ENCODE data around the gene ACTN4.
"Not testable (repeated sequence)": the region's sequence is repeated elsewhere in the genome, so short reads cannot be mapped to it uniquely, and the experiment has no call there.

The ACTN4 gene

DNA sequence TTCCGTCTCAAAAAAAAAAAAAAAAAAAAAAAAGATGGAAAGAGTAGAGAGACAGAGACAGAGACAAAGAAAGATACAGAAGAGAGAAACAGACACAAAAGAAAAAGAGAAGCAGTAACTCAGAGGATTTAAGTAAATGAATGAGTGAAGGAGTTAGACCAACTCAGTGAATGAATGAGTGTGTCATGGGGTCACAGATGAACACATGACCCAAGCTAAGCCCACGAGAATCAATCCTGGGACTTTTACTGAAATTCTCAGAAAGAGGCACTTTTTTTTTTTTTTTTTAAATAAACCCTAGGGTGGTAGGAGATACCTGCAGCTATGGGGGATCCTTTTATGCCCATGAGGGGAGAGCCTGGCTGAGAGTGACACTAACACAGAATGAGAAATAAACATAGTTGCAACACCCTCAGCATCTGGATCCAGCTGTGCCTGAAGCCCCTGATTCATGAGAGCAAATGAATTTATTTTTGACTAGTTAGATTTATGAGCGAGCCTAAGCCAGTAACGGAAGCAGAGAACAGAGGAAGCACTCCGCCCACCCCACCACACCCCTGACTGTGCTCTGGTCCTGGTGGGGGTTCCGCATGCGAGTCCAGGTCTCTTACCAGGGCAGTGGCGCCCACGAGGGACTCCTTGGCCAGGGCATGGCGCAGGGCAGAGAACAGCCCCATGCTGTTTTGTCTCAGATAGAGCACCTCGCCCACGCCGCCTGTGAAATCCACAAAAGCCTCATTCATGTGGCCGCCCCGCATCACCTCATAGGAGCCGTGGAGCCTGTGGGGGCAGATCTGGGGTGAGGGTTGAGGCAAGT lies 92.2 kb downstream of the ACTN4 start:
- no peak for DNase-seq

DNA sequence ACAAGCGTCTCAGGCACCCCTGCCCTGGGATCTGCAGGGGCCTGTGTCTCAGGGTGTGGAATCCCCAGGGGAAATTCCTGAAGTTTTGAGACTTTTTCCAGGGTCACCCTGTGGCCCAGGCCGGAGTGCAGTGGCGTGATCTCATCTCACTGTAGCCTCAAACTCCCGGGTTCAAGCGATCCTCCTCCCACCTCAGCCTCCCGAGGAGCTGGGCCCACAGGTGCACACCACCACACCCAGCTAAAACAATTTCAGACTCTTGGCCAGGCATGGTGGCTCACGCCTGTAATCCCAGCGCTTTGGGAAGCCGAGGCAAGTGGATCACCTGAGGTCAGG lies 92.8 kb downstream of the ACTN4 start:
- no peak for DNase-seq

DNA sequence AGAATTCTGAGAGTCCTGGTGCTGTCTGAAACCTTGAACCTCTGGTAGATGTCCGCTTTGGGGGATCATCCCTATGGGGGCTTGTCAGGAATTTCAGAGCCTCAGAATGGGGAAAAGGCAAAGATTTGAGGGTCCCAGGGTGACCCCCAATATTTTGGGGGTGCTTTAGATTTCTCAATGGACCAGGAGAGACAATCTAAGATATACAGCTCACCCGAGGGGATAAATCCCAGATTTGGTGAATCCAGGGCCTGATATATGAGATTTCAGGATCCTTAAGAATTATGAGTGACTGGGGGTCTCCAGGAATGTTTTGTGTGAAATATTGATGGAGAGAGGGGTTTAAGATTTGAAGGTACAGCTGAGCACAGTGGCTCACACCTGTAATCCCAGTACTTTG lies 93.5 kb downstream of the ACTN4 start:
- DNase-seq: no peak

DNA sequence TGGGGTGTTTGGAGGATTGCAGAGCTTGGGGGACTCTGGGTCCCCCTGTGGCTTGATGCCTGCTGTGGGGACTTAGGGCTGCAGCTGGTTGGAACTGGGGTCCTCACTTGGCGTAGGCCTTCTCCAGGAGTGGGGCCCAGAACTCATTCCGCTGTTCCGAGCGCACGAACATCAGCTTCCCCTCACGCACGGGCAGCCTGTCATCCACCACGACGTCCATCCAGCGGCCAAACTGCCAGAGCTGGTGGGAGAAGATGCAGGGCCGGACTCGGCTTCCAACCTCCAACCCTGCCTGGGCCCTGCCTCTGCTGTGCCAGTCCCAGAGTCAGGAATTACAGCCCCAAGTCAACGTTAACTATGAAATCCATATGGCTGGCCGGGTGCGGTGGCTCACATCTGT lies 94.2 kb downstream of the ACTN4 start:
- DNase-seq: no peak

DNA sequence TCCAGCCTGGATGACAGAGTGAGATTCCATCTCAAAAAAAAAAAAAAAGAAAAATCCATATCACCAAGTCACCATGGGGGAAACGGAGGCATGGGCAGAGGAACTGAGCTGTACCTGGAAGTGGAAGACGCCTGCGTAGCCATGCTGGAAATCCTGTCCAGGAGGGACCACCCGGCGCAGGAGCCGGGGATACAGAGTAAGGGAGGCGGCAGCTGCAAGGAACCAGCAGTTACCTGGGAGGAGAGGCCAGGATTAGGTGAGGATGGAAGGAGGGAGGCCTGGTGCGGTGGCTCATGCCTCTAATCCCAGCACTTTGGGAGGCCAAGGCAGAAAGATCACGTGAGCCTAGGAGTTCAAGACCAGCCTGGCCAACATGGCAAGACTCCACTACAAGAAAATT lies 94.8 kb downstream of the ACTN4 start:
- DNase-seq: no peak

DNA sequence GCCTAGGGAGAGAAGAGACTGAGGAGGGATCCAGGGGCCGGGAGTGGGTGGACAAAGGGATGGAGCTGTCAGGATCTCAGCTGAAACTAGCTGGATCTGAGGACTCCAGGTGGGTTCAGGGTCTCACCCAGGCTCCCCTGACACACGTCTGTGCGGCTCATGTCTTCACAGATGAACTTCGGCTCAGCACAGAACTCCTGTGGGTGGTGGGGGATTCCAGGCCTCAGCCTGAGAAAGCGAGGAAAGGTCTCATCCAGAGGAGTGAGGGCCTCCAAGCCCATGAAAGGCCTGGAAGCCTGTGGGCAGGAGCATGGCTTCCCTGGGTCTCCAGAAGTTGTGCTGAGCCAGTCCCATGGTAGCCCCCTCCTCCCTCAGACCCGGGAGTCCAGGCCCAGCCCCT lies 95.5 kb downstream of the ACTN4 start:
- no peak for DNase-seq

DNA sequence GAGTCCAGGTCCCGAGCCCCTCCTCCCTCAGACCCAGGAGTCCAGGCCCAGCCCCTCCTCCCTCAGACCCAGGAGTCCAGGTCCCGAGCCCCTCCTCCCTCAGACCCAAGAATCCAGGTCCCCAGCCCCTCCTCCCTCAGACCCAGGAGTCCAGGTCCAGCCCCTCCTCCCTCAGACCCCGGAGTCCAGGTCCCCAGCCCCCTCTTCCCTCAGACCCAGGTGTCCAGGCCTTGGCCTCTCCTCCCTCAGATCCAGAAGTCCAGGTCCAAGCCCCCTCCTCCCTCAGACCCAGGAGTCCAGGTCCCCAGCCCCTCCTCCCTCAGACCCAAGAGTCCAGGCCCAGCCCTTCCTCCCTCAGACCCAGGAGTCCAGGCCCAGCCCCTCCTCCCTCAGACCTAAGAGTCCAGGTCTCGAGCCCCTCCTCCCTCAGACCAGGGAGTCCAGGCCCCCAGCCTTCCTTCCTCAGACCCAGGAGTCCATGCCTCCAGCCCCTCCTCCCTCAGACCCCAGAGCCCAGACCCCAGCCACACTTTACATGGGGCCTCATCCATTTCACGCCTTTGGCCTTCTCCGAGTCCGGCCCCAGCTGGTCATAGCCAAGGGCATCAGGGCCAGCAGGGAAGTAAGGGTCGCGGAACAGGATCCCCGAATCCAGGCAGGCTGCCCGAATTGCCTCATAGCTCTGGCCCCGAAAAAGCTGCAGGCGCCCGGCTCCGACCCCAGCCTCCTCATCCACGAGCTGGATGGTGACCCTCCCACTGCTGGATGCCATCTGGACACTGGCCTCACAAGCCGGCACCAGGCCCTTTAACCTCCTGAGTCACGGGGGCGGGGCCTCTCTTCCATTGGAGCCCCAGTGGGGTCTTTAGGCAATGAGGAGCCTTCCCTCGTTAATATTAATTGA lies 96.2 kb downstream of the ACTN4 start:
- no peak for DNase-seq

DNA sequence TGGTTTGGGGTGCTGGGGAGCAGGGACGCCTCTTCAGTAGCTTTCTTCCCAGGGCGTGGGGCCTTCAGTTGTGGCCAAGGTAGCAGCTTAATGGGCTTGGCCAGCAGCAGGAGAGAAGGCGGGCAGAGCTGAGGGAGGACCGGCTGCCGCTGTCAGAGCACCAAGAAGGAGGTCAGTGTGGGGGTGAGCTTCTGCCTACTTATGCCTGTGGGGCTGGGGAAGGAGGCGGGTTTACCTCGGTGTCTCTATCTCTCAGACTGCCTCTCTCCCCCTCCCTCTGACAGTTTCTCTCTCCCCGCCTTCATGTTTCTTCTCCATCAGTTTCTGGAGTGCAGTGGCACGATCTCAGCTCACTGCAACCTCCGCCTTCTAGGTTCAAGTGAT lies 96.8 kb downstream of the ACTN4 start, which contains the start of gene CAPN12:
CAPN12 (minus strand) TSS at position 177 of the 384 bp plus-strand sequence. CDS start 309 bp downstream, outside the sequence.
- DNase-seq: no peak

DNA sequence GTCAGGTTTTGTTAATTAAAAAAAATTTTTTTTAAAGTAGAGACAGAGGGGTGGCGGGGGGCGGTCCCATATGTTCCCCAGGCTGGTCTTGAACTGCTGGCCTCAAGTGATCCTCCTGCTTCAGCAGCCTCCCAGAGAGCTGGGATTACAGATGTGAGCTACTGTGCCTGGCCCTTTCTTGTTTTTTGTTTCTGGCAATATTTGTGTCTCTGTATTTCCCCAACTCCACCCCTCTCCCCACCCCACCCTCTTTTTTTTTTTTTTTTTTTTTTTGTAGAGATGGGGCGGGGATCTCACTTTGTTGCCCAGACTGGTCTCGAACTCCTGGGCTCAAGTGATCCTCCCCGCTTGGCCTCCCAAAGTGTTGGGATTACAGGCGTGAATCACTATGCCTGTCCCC lies 97.4 kb downstream of the ACTN4 start:
- DNase-seq: no peak

DNA sequence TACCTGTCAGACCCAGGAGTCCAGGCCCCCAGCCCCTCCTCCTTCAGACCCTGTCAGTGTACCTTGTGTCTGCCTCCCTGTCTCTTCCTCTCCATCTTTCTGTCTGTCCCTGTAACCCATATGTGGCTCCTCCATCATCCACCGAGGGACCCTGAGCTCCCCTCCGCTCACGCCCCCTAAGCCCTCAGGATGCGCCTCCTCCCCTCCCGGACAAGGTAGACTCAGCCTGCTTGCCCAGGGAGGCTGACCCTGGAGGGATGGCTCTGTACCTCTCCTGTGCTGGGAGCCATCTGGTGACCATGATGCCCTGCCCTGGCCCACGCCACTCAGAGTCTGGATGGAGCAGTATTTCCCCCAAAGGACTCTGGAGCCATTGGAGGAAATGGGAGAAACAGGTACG lies 97.9 kb downstream of the ACTN4 start:
- DNase-seq: no peak

DNA sequence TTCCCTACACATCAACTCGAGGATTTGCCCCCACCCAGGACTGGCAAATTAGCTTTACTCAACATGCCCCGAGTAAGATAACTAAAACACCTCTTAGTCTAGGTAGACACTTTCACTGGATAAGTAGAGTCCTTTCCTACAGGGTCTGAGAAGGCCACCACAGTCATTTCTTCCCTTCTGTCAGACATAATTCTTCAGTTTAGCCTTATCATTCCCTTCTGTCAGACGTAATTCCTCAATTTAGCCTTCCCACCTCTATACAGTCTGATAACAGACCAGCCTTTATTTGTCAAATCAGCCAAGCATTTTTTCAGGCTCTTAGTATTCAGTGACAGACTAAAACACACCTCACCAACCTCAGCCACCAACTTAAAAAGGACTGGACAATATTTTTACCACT lies 106.3 kb downstream of the ACTN4 start:
- DNase-seq: not testable (repeated sequence)

DNA sequence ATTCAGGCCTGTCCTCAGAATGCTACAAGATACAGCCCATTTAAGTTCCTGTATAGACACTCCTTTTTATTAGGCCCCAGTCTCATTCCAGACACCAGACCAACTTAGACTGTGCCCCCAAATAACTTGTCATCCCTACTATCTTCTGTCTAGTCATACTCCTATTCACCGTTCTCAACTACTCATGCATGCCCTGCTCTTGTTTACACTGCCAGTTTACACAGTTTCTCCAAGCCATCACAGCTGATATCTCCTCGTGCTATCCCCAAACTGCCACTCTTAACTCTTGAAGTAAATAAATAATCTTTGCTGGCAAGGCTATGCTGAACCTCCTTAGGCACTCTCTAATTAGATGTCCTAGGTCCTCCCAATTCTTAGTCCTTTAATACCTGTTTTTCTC lies 106.7 kb downstream of the ACTN4 start:
- DNase-seq: not testable (repeated sequence)

DNA sequence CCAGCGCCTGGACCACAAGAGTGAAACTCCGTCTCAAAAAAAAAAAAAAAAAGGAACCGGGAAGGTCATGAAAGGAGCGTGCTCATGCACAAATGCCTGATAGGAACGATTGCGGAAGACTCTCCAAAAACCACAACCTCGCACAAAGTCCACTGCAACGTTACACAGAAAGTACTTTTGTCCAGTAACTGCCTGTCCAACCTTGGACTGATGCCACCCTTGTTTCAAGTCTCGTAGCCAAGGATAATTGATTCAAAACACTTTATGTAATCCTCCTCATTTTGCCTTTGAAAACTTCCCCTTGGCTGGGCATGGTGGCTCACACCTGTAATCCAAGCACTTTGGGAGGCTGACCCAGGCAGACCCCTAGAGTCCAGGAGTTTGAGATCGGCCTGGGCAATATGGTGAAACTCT lies 112.1 kb downstream of the ACTN4 start:
- peak in 1 of 14 donors; percentile 3 for DNase-seq

DNA sequence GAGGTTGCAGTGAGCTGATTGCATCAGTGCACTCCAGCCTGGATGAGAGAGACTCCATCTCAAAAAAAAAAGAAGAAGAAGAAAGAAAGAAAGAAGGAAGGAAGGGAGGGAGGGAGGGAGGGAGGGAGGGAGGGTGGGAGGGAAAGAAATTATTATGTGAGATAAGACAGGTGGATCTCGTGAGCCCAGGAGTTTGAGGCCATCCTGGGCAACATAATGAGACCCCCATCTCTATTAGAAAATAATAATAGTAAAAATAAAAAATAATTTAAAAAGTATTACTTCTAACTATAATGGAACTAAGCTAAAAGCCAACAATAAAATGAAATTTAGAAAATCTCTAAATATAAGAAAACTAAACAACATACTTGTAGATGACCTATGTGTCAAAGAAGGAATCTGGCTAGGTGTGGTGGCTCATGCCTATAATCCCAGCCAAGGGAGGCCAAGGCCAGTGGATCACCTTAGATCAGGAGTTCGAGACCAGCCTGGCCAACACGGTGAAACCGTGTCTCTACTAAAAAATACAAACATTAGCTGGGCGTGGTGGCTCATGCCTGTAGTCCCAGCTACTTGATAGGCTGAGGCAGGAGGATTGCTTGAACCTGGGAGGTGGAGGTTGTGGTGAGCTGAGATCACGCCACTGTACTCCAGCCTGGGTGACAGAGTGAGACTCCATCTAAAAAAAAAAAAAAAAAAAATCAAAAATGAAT lies 113.5 kb downstream of the ACTN4 start:
- not testable (repeated sequence) for DNase-seq

DNA sequence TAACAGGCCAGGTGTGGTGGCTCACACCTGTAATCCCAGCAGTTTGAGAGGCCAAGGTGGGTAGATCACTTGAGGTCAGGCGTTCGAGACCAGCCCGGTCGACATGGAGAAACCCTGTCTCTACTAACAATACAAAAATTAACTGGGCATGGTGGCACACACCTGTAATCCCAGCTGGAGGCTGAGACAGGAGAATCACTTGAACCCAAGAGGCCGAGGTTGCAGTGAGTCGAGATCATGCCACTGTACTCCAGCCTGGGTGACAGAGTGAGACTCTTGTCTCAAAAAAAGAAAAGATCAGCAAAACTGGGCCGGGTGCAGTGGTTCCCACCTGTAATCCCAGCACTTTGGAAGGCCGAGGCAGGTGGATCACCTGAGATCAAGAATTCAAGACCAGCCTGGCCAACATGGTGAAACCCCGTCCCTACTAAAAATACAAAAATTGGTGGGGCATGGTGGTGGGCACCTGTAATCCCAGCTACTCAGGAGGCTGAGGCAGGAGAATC lies 114.5 kb downstream of the ACTN4 start:
- DNase-seq: not testable (repeated sequence)

DNA sequence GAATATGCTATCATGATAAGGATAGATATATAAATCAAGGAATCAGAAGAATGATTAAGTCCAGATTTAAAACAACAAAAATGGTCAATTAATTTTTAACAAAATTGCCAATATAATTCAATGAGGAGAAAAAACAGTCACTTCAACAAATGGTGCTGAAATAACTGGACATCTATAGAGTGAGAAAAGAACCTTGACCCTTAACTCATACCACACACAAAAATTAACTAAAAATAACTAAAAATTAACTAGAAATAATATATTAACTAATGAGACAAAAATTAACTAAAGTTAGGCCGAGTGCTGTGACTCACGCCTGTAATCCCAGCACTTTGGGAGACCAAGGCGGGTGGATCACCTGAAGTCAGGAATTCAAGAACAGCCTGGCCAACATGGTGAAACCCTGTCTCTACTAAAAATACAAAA lies 116.4 kb downstream of the ACTN4 start:
- no peak for DNase-seq

DNA sequence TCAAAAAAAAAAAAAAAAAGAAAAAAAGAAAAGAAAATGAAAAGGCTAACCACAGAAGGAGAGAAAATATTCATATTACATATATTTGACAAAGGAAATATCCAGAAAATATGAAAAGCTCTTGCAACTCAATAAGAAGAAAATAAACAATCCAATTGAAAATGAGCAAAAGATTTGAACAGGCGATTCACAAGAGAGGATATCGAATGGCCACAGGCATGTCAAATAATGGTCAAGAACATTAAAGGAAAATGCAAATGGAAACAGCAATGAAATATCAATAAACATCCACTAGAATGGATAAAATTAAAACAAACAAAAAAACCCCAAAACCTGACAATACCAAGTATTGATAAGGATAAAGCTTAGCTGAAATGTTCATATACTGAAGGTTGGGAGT lies 117.8 kb downstream of the ACTN4 start:
- no peak for DNase-seq

DNA sequence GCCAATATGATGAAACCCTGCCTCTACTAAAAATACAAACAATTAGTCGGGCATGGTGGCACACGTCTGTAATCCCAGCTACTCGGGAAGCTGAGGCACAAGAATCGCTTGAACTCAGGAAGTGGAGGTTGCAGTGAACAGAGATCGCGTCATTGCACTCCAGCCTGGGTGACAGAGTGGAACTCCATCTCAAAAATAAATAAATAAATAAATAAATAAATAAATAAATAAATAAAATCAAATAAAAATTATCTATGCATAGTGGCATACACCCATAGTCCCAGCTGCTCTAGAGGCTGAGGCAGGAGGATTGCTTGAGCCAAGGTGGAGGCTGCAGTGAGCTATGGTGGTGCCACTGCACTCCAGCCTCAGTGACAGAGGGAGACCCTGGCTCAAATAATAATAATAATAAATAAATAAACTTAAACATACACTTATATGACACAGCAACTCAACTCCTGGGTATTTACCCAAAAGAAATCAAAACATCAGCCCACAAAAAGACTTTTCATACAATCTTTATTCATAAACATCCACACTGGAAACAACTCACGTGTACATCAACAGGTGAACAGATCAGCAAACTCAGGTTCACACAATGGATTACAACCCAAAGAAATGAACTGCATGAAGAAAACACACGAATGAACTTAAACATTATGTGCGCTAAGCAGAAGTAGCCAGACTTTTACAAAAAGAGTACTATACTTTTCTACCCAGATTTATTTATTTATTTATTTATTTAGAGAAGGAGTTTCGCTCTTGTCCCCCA lies 119.0 kb downstream of the ACTN4 start:
- no peak for DNase-seq

DNA sequence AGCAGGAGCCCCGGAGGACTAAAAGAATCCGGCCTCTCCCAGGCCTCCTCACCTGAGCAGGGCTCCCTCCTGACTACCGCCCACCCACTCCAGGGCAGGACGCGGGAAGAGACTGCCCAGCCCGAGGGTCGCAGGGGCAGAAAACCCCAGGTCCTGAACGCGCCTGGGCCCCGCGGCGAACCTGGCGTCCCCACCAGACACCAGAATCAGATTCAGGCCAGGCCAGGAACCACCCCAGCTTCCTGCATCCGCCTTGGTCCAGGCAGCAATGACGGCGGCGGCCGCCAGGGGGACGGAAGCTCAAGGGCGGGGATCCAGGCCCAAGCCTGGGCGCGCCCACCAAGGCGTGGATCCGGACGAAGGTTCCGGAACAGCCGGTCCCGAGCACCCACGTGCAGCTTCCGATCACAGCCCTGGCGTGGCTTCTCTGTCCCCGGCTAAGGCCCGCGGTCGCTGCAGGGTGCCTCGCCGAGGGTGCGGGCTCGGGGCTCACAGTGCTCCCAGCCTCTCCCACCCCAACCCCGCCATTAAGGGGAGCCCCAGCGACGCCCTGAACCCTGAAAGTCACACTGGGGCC lies 122.3 kb downstream of the ACTN4 start:
- DNase-seq: peak in 10 of 14 donors; percentile 15 to 64 (median 36)

DNA sequence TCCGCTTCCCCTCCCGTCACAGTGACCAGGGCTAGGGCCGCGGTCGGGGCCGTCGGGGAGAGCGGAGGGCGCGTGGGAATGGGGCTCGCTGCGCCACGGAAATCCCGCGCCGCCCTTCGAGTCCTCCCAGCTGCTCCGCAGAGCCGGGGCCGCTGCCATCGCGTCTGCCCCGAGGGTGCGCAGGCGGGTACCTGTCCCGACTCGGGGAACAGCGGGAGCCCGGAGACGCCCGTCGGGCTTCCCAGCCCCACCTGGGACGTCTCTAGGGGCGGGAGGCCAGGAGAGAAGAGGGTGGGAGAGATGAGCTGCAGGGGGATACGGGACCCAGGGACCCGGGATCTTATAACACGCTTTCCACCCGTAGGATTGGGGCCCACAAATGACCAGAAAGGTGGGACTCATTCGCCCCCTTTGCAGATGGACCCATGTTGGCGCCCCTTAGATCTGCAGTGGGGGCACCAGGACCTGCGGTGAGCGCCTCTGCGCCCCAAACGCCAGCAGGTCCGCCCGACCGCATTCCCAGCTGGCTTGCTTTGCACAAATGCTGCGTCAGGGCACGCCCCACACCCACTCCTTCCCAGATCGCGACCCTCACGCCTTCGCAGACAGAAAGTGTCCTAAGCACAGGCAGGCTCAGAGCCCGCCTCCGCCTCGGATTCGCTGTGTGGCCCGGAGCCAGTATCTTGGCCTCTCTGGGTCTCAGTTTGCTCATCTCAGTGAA lies 122.9 kb downstream of the ACTN4 start:
- DNase-seq: not testable (repeated sequence)

DNA sequence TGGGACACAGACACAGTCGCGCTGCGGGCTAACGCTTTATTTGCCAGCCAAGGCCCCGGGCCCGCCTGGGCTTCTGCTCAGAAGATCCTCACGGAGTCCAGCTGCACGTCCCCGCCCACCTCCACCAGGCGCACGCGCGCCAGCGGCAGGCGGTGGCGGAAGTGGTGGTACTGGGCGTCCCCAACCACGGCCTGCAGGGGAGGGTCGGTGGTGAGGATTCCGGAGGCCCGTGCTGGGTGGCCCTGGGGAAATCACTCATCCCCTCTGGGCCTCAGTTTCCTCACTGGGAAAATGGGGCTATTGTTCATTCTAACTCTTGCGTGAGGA lies 123.5 kb downstream of the ACTN4 start:
- not testable (repeated sequence) for DNase-seq

Measured in C1 segment of cervical spinal cord (tissue), 14 donors.